ENCODE measurements around the gene CEP57L1. TPM values are rescaled to one million over a fixed set of nuclear protein-coding genes. Genes with fewer than 3 reads are reported as not detected.
"Not testable (repeated sequence)": the region's sequence is repeated elsewhere in the genome, so short reads cannot be mapped to it uniquely, and the experiment has no call there.

CEP57L1 gene
- total RNA-seq, 3 donors from 2014 or later: 12.0 to 15.9 (median 14.1) TPM

DNA sequence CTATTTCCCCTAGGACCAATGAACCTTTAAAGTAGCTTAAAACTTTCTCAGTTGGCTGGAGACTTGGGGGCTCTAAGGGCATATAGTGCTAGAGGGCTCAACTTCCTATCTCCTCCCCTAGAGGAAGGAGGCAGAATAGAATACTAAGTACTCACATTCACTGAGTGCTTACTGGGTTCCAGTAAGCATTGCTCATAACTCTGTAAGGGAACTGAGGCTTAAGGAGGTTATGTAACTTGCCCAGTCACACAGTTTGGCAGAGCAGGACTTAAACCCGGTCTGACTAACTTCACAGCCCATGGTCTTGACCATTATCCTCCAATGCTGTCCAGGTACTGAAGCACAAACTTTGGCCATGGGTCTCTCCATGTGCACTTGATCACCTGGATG is 13.1 kb upstream of the CEP57L1 start:
- no peaks in the 10 kb centered on the region for H3K4me1 ChIP-seq (ENCODE audit: low read depth)
- no peaks in the 10 kb centered on the region for H3K9me3 ChIP-seq
- no peak for DNase-seq
- no peaks in the 10 kb centered on the region for H3K36me3 ChIP-seq (ENCODE audit: low read depth)
- H3K4me3 ChIP-seq: no peak overlapping the region
- ATAC-seq: peak; percentile 28
- intact Hi-C loops (cut with DNase I, micrococcal nuclease): no loop called here
- TF ChIP-seq, protein P1, sequence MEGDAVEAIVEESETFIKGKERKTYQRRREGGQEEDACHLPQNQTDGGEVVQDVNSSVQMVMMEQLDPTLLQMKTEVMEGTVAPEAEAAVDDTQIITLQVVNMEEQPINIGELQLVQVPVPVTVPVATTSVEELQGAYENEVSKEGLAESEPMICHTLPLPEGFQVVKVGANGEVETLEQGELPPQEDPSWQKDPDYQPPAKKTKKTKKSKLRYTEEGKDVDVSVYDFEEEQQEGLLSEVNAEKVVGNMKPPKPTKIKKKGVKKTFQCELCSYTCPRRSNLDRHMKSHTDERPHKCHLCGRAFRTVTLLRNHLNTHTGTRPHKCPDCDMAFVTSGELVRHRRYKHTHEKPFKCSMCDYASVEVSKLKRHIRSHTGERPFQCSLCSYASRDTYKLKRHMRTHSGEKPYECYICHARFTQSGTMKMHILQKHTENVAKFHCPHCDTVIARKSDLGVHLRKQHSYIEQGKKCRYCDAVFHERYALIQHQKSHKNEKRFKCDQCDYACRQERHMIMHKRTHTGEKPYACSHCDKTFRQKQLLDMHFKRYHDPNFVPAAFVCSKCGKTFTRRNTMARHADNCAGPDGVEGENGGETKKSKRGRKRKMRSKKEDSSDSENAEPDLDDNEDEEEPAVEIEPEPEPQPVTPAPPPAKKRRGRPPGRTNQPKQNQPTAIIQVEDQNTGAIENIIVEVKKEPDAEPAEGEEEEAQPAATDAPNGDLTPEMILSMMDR (IDR thresholded peaks at IDR 0.05): no peak

DNA sequence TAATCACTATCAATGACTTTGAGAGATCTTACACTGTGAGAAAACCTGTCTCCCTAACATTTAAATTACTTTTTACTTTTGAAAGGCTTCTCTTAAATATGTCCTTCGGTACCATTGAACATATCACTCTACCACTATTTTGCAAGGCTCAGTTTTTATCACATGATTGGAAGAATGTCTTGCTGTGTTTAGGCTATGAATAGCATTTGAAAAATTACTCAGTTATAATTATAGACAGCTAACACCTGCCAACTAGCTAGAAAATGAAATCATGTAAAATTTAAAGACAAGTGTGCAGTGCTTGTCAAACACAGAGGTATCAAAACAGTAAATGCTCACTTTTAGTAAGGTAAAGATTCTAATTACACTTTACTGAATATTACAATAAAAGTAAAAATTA is 11.7 kb upstream of the CEP57L1 start:
- Histone ChIP-seq H3K4me1 (ENCODE audit: low read depth) (no peaks in the 10 kb centered on the region), H3K9me3 (no peaks in the 10 kb centered on the region), H3K4me3 (no peak overlapping the region), H3K36me3 (ENCODE audit: low read depth) (no peaks in the 10 kb centered on the region)
- TF ChIP-seq, protein P1 (IDR thresholded peaks at IDR 0.05): no peak
- ATAC-seq (no peak), DNase-seq (no peak)
- intact Hi-C loops (cut with DNase I, micrococcal nuclease): no loop called here

DNA sequence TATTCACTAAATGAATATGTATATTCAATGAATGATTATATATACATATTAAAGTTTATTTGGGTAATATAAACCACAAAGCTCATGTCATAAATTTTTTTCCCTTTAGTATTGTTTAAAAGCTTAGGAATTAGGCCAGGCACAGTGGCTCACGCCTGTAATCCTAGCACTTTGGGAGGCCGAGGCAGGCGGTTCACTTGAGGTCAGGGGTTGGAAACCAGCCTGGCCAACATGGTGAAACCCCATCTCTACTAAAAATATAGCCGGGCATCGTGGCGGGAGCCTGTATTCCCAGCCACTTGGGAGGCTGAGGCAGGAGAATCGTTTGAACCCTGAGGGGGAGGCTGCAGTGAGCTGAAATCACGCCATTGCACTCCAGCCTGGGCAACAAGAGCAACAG is 11.2 kb upstream of the CEP57L1 start:
- H3K4me1 ChIP-seq (ENCODE audit: low read depth); intact Hi-C loops (cut with DNase I, micrococcal nuclease); H3K9me3 ChIP-seq; H3K36me3 ChIP-seq (ENCODE audit: low read depth); H3K4me3 ChIP-seq; DNase-seq; ATAC-seq: not testable (repeated sequence)

DNA sequence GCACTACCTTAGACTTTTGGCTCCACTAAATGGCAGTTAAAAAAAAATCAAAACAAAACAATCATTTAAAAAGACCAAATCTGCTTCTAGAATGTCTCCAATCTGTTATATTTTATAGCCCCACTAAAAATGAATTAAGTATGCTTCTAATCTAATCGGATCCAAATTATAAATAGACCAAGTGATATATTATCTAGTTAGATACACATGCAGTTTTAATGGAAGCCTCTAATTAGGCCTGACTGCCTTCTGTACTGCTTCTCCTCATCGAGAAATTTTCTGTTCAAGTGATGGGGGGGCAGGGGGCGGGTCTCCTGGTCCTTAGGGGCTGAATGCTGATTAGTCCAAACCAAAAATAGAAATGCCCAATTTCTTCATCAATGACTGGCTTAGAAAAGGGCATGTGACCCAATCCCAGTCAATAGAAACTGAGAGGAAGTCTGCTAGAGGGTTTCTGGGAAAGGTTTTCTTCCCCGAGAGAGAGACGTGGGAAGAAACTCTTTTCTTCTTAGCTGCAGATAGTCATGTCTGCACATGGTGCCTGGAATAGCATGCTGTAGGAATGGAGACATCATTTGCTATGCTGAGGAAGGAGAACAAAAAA is 7.5 kb upstream of the CEP57L1 start:
- no peaks in the 10 kb centered on the region for H3K9me3 ChIP-seq
- no peak overlapping the region for H3K4me3 ChIP-seq
- intact Hi-C loops (cut with DNase I, micrococcal nuclease): no loop called here
- DNase-seq (no peak), ATAC-seq (no peak)
- H3K36me3 ChIP-seq (ENCODE audit: low read depth): no peaks in the 10 kb centered on the region
- H3K4me1 ChIP-seq (ENCODE audit: low read depth): peaks cover 12% of the 10 kb centered on the region
- TF ChIP-seq, protein P1 (IDR thresholded peaks at IDR 0.05): no peak

DNA sequence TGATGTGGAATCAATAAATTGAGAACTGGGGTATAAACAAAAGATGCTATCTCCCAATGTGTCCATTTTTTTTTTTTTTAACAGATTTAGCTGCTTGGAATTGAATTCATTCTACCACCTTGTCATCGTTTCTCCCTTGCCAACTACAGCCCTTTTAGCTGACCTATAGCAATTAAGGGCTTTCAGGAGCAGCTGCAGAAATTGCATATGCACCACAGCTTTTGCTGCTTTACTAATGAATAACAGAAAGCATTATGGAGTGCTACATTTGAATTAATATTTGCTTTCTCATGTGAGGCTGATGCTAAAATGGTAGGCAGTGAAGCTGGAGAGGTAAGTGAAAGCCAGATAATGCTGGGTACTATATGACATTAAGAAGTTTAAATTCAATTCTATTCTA is 6.3 kb upstream of the CEP57L1 start:
- DNase-seq (no peak), ATAC-seq (no peak)
- intact Hi-C loops (cut with DNase I, micrococcal nuclease): no loop called here
- H3K36me3 ChIP-seq (ENCODE audit: low read depth): no peaks in the 10 kb centered on the region
- no peaks in the 10 kb centered on the region for H3K9me3 ChIP-seq
- no peak overlapping the region for H3K4me3 ChIP-seq
- H3K4me1 ChIP-seq (ENCODE audit: low read depth): peaks cover 16% of the 10 kb centered on the region
- TF ChIP-seq, protein P1 (IDR thresholded peaks at IDR 0.05): no peak

DNA sequence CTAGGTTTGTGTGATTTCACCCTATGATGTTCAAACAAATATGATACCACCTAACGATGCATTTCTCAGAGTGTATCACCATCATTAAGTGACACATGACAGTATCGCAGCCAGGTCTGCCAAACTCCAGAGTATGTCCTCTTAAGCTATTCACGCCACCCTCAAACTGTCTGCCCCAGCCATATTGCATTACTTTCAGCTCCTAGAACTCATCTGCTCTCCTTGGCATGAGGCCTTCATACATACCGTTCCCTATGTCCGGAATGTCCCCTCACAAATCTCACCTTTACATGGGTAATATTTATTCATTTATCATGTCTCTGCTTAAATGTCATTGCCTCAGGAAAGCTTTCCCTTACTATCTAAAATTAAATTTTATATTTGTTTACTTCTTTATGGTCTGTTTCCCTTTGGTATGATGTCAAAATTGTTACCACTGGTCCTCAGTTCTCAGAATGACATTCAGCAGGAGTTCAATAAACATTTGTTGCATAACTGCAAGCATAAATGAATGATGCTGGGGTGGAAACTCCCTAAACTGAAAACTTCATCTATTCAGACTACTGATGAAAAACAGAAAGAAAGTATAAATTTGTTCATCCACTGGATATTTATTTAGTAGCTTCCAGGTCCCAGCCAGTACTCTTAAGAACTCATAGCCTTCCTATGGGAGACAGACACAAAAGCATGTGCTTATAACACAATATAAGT is 3.8 kb upstream of the CEP57L1 start:
- no peak for ATAC-seq
- Histone ChIP-seq H3K4me3 (no peak overlapping the region), H3K9me3 (no peaks in the 10 kb centered on the region), H3K4me1 (ENCODE audit: low read depth) (peaks cover 22% of the 10 kb centered on the region), H3K36me3 (ENCODE audit: low read depth) (no peaks in the 10 kb centered on the region)
- TF ChIP-seq, protein P1 (IDR thresholded peaks at IDR 0.05): no peak
- DNase-seq: no peak
- intact Hi-C loops (cut with DNase I, micrococcal nuclease): loop anchor here in 1 of 2 donors (5.0 kb wide), 1 partner anchor 296 kb away; no protein-coding TSS in a partner anchor
